Thyroid gland (tissue), 4 donors: ENCODE results near the gene ENKD1. TPM values are rescaled to one million over a fixed set of nuclear protein-coding genes. Genes with fewer than 3 reads are reported as not detected.

Source experiments
- DNase-seq, 2 donors: peaks; one replicate each; pipeline ENCODE4 v3.0.0-alpha.2; 2019
- H3K27ac ChIP-seq, 3 donors: fragments of 200-600 bp; sonication (generic); 1 replicate in 2 of 3; 2 replicates in 1 of 3; pipeline ENCODE4 v1.5.1; 2016 to 2019; ENCODE audit warnings: mild to moderate bottlenecking in 1 of 3, moderate library complexity in 1 of 3
- H3K27me3 ChIP-seq: fragments of 200-600 bp; sonication (generic); one replicate; pipeline ENCODE4 v1.5.1; 2019
- H3K36me3 ChIP-seq, 2 donors: fragments of 200-600 bp; sonication (generic); one replicate each; pipeline ENCODE4 v1.5.1; 2016 to 2019
- H3K4me1 ChIP-seq, 2 donors: fragments of 200-600 bp; sonication (generic); one replicate each; pipeline ENCODE4 v1.5.1; 2017 to 2019
- H3K4me3 ChIP-seq, 3 donors: fragments of 200-600 bp; sonication (generic); replicated peaks in 1 of 3; 1 replicate in 2 of 3; 2 replicates in 1 of 3; pipeline ENCODE4 v1.5.1; 2016; ENCODE audit warnings: mild to moderate bottlenecking in 1 of 3
- H3K9me3 ChIP-seq: fragments of 200-600 bp; sonication (generic); one replicate; pipeline ENCODE4 v1.5.1; 2017
- POLR2A ChIP-seq, 2 donors: fragments of 450-650 bp; IDR thresholded peaks; one replicate each; pipeline ENCODE4 v1.6.1; 2017; ENCODE audit warnings: antibody characterized with exemption in 2 of 2, mild to moderate bottlenecking in 2 of 2, moderate library complexity in 1 of 2
- WGBS, 2 donors: methylation state at CpG; one replicate each; pipeline ENCODE4 v1.1.5; 2017; 5-methylcytosine and 5-hydroxymethylcytosine counted together
- intact Hi-C: fragments of 100-400 bp; cut with DNase I; formaldehyde crosslinking; loops from one replicate; pipeline ENCODE4 v1.15.1; 2023
- total RNA-seq, 4 donors: library from RNA; depleted of rRNA; stranded (reverse); fragments of >200 nt; gene quantifications; one replicate each; pipeline ENCODE4 v1.2.3, GENCODE V29; 2016
- TF ChIP-seq, protein P1 (sequence below), 6 experiments: fragments of 200-600 bp in 3 of 6; fragments of 450-650 bp in 3 of 6; sonication (generic) in 3 of 6; IDR thresholded peaks; one replicate each; pipeline ENCODE4 v1.5.1; 2016 to 2019; ENCODE audit warnings: antibody characterized with exemption in 6 of 6, mild to moderate bottlenecking in 2 of 6, inconsistent platforms in 1 of 6, moderate library complexity in 1 of 6

The ENKD1 gene
- total RNA-seq, 4 donors from 2014 or later, result 14.2 to 33.2 (median 21.9) TPM

DNA sequence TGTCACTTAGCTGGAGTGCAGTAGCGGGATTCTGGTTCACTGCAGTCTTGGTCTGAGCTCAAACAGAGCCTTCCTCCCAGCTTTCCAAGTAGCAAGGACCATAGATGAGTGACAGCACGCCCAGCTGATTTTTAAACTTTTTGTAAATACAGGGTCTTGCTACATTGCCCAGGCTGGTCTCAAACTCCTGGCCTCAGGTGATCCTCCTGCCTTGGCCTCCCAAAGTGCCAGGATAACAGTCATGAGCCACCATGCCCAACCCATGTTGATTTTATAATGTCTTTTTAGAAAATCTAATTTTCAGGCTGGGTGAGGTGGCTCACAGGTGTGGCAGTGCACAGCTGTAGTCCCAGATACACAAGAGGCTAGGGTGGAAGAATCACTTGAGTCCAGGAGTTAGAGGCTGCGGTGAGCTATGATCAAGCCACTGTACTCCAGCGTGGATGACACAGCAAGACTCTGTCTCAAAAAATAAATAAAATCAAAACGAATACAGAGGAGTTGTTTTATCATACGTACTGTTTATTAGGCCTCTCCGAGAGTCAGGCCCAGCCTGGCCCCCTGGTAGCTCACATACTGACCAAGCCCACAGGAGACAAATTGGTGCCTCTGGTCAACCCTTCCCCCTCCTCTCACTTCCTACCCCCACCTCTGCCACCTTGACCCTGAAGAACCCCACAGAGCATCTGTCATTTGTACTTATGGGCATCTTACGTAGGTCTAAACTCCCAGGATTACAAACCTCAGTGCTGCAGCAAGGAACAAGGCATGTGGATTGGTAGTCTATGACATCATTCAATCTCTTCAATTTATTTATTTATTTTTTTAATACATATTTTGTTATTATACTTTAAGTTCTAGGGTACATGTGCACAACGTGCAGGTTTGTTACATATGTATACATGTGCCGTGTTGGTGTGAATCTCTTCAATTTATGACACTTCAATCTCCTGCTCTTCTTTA is 13.7 kb upstream of the ENKD1 start:
- no peak for TF ChIP-seq POLR2A (IDR thresholded peaks at IDR 0.05)
- TF ChIP-seq, protein P1, sequence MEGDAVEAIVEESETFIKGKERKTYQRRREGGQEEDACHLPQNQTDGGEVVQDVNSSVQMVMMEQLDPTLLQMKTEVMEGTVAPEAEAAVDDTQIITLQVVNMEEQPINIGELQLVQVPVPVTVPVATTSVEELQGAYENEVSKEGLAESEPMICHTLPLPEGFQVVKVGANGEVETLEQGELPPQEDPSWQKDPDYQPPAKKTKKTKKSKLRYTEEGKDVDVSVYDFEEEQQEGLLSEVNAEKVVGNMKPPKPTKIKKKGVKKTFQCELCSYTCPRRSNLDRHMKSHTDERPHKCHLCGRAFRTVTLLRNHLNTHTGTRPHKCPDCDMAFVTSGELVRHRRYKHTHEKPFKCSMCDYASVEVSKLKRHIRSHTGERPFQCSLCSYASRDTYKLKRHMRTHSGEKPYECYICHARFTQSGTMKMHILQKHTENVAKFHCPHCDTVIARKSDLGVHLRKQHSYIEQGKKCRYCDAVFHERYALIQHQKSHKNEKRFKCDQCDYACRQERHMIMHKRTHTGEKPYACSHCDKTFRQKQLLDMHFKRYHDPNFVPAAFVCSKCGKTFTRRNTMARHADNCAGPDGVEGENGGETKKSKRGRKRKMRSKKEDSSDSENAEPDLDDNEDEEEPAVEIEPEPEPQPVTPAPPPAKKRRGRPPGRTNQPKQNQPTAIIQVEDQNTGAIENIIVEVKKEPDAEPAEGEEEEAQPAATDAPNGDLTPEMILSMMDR (IDR thresholded peaks at IDR 0.05), result no peak
- no peaks in the 10 kb centered on the region for H3K36me3 ChIP-seq
- intact Hi-C loops, result loop anchor here (5.0 kb wide), 1 partner anchor 122 kb away; no protein-coding TSS in a partner anchor
- H3K27ac ChIP-seq, result no peak overlapping the region
- no peak overlapping the region for H3K4me3 ChIP-seq
- H3K4me1 ChIP-seq, result peaks cover 13 to 39% of the 10 kb centered on the region in 2 donors
- DNase-seq, result no peak
- WGBS, 2 donors, result 91 to 97% methylated on average over 10 of the region's 10 CpGs
- no peaks in the 10 kb centered on the region for H3K9me3 ChIP-seq
- no peaks in the 10 kb centered on the region for H3K27me3 ChIP-seq

DNA sequence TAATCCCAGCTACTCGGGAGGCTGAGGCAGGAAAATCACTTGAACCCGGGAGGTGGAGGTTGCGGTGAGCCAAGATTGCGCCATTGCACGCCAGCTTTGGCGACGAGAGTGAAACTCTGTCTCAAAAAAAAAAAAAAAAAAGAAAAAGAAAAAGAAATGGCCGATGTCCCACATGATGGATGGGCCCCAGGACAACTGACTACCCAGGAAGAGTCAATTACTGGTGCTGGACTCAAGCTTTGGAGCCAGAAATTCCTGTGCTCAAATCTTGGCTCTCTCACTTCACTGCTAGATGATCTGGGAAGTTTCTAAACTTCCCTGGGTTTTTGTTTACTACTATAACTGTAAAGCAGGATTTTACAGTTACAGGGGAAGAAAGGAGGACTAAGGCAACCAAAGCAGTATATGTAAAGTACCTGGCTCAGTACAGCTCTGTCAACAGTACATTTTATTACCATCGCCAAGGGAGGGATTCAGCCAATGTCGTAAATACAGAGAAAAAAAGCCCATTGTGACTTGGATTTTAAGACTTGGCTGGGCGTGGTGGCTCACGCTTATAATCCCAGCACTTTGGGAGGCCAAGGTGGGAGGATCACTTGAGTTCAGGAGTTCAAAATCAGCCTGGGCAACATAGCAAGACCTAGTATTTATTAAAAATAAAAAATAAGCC is 11.9 kb upstream of the ENKD1 start:
- Histone ChIP-seq H3K27ac (no peak overlapping the region), H3K4me3 (no peak overlapping the region), H3K4me1 (peaks cover 26 to 43% of the 10 kb centered on the region in 2 donors), H3K9me3 (no peaks in the 10 kb centered on the region), H3K36me3 (no peaks in the 10 kb centered on the region), H3K27me3 (no peaks in the 10 kb centered on the region)
- no peak for DNase-seq
- no peak for TF ChIP-seq POLR2A (IDR thresholded peaks at IDR 0.05)
- TF ChIP-seq, protein P1 (IDR thresholded peaks at IDR 0.05), result no peak
- intact Hi-C loops, result loop anchor here (5.0 kb wide), 1 partner anchor 124 kb away; no protein-coding TSS in a partner anchor
- WGBS, 2 donors, result 93 to 94% methylated on average over 12 of the region's 12 CpGs

GRCh38 chr16:67677712-67678111 is 11.2 kb upstream of the ENKD1 start:
- Histone ChIP-seq H3K27ac (no peak overlapping the region), H3K27me3 (no peaks in the 10 kb centered on the region), H3K4me3 (no peak overlapping the region), H3K9me3 (no peaks in the 10 kb centered on the region), H3K4me1 (peaks cover 34 to 51% of the 10 kb centered on the region in 2 donors), H3K36me3 (no peaks in the 10 kb centered on the region)
- DNase-seq, result no peak
- 100% methylated on average over 1 of the region's 1 CpG for WGBS, 2 donors
- intact Hi-C loops, result loop anchor here (5.0 kb wide), 1 partner anchor 125 kb away; no protein-coding TSS in a partner anchor
- TF ChIP-seq, protein P1 (IDR thresholded peaks at IDR 0.05), result no peak
- no peak for TF ChIP-seq POLR2A (IDR thresholded peaks at IDR 0.05)

- peak in 1 of 2 donors; percentile 17 for DNase-seq
- Histone ChIP-seq H3K4me3 (no peak overlapping the region), H3K27ac (peak overlapping the region in 2 of 3 donors; percentile 0 to 22), H3K36me3 (no peaks in the 10 kb centered on the region), H3K4me1 (peaks cover 41 to 58% of the 10 kb centered on the region in 2 donors), H3K9me3 (no peaks in the 10 kb centered on the region), H3K27me3 (no peaks in the 10 kb centered on the region)
- intact Hi-C loops, result loop anchor here (5.0 kb wide), 1 partner anchor 125 kb away; no protein-coding TSS in a partner anchor
- WGBS, 2 donors, result 41 to 45% methylated on average over 8 of the region's 8 CpGs
- TF ChIP-seq, protein P1 (IDR thresholded peaks at IDR 0.05), result no peak
- TF ChIP-seq POLR2A (IDR thresholded peaks at IDR 0.05), result no peak
Observed at GRCh38 chr16:67676939-67677338, 10.4 kb upstream of the ENKD1 start.
